ENCODE data around the gene MED15.

The MED15 gene

GRCh38 chr22:20629401-20629800 lies 122.0 kb downstream of the MED15 start:
- no peak for DNase-seq

- no peak for DNase-seq
Measured at GRCh38 chr22:20630873-20631617, 123.6 kb downstream of the MED15 start.

- DNase-seq, result no peak
Measured at GRCh38 chr22:20632082-20632481, 124.7 kb downstream of the MED15 start.

- no peak for DNase-seq
Measured at GRCh38 chr22:20632518-20632917, 125.1 kb downstream of the MED15 start.

- no peak for DNase-seq
Measured at GRCh38 chr22:20634560-20635226, 127.3 kb downstream of the MED15 start.

- DNase-seq, result no peak
Measured at GRCh38 chr22:20635227-20635591, 127.8 kb downstream of the MED15 start.

- DNase-seq, result no peak
Measured at GRCh38 chr22:20636075-20636812, 128.8 kb downstream of the MED15 start.

- DNase-seq, result no peak
Measured at GRCh38 chr22:20636945-20637344, 129.5 kb downstream of the MED15 start.
